Stimulated activated CD8-positive, alpha-beta memory T cell treated with anti-CD3 and anti-CD28 coated beads, Interleukin-4, amount 100 ng/mL, for 24 hours (primary cell): ENCODE measurements around the gene BATF.

ENCODE experiments used
- DNase-seq: peaks from one replicate; pipeline ENCODE4 v3.0.0-alpha.2; 2020; ENCODE audit warnings: low read depth

BATF gene

DNA sequence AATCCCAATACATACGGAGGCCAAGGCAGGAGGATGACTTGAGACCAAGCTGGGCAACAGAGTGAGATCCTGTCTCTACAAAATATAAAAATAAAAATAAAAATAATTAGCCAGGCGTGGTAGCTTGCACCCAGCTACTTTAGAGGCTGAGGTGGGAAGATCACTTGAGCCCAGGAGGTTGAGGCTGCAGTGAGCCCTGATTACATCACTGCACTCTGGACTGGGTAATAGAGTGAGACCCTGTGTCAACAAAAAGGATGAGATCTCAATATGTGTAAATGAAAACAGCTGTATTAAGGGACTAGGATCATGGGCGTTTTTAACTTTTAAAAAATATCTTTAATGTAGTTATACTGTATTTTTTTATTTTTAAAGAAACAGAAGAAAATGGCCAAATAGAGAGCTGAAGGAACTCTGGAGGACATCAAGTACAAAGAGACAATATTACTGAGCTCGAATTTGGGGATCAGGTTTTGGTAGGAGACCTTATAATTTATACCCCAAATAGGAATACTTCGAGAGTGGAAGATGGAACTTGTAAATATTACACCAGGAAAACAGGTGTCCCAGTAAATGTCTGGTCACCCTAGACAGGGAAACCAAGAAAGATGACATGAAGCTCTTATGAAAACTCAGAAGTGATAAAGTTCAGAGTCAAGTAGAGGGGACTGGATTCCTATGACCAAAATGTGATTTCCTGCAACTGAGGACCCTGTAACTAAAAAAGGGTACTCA is 13.1 kb downstream of the BATF start:
- DNase-seq, result no peak

DNA sequence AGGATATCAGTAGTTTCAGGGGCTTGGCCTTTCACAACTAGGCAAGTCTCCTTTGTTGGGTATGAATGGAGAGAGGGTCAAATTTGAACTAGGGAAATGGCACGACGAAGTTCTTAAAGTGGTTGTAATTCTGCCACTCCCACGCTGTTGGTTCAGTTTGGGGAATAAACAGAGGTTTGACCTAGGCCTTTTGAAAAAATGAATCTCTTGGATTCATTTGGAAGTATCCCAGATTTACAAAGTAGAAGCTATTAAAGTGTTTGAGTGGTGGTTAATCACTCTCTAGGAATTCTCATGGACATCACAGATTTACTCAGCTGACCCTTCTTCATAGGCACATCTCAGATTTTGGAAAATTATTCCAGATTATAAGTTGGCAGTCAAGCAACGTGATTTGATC is 14.8 kb downstream of the BATF start:
- no peak for DNase-seq

DNA sequence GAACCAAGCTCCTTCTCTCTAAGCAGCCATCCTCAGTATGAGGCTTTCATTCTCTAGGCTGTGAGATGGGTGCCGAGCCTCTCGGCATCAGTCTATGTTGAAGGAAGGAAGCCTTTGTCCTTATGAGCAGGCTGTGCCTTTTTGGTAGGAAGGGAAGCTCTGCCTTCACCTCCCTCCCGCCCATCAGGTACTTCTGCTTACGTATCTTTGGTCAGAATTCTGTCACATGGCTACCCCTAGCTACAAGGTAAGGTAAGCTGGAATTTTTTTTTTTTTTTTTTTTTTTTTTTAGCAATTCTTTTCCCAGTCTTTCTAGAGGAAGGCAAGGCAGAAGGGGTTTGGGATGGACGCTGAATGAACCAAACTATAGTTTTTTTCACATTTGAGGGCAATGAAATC is 16.9 kb downstream of the BATF start:
- no peak for DNase-seq

DNA sequence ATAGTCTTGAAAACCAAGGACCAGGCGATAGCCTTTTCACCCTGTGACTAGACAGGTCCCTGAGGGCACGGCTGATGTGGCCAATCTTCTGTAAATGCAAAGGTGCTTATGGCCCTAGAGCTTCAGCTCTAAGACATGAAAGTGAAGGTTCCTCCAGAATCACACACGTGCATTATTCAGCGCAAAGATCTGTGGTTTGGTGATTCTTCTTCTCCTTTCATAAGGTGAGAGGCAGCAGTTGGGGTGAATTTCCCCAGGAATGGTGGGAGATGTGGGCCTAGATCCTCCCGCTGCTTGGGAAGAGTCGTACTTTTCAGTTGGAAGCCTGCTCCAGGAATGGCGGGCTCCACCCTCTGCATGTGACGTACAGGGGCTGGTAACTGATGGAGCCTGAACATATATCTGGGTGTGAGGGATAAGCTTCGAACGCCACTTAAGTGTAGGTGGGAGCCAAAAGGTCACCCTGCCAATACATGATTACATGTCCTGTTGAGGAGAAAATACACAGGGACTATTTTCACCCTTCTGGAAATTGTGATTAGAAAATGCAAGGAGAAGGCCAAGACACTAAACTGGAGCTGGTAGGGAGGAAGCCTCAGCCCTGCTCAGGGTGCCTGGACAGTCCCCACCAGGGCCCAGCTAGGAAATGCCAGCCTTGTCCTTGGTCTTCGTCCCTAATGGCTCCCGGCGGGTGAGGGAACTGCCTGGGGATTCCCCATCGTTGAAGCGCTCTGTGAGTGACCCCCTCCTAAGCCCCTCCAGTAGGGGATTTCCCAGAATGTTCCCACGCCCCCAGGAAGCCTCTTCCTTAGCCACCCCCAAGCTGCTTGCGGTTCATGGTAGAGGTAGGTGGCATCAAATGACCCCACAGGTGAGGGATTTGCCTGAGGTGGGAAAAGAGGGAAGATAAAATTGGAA is 17.6 kb downstream of the BATF start:
- DNase-seq, result no peak

DNA sequence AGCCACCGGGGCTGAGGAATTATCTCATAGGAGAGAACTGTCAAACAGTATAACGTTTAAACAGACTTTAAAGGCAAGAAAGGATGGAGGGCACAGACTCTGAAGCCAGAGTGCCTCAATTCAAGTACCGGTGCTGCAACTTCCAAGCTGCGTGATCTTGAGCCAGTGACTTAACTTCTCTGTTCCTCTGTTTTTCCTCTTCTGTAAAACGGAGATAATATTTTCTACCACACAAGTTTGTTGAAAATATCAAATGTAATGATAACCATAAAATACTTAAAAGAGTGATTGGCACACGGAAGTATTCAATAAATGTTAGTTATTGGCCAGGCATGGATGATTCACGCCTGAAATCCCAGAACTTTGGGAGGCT is 18.2 kb downstream of the BATF start:
- DNase-seq, result no peak

DNA sequence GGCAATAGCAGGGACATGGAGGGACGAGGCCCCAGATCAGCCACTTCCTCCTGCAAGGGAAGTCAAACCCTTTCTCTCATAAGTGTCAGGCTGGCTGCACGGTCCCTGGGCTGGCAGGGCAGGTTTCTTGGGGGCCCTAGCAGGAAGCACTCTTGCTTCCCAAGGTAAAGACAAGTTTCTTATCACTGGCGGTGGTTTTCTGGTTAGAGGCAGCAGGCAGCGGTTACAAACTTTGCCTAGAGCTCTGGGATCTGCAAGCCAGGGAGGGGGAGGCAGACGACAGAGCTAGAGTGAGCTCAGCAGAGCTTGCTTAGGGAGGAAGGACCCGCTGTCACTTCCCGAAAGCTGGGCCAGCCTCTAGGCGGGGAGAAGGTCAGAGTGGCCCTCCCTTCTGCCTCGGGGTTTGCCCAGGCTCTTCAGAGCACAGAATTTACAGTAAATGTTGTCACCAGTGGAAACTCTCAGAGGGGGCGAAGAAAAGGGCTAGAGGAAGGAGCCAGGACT is 20.4 kb downstream of the BATF start:
- peak; percentile 58 for DNase-seq

DNA sequence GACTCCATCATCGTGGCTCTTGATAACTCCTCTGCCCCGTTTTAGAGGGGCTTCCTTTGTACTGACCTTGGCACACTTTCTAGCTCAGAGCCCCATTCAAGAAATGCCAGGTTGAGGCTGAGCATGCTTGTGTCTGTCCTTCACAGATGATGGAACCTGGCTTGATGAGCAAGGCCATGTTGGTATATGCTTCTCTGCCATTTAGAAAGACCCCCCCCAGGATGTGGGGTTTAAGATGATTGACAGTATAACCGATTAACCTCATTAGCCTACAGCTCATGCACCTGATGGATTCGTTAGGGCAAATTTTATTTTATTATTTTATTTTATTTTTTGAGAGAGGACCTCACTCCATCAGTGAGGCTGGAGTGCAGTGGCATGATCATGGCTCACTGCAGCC is 21.0 kb downstream of the BATF start:
- no peak for DNase-seq

DNA sequence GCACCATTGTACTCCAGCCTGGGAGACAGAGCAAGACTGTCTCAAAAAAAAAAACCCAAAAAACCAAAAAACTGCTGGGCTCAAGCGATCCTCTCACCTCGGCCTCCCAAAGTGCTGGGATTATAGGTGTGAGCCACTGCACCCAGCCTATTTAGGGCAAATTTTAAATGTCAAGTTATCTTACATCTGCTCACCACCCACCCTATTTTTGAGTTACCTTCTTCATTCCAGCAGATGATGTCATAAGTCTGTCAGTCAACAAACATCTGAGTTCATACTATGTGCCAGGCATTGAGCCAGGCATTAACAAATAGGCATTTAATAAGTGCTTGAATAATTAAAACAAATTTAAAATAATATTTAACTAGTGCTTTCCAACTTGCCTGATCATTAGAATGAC is 21.5 kb downstream of the BATF start:
- DNase-seq, result no peak

DNA sequence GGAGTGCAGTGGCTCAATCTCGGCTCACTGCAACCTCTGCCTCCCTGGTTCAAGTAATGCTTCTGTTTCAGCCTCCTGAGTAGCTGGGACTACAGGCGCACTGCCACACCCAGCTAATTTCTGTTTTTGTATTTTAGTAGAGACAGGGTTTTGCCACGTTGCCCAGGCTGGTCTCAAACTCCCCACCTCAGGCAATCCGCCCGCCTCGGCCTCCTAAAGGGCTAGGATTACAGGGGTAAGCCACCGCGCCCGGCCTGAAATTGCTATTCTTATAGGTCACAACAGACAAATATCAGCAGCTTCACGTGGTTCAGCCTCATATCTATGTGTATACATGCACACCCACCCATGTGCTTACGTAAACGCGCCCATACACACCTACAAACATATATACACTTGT is 23.6 kb downstream of the BATF start:
- DNase-seq, result no peak

DNA sequence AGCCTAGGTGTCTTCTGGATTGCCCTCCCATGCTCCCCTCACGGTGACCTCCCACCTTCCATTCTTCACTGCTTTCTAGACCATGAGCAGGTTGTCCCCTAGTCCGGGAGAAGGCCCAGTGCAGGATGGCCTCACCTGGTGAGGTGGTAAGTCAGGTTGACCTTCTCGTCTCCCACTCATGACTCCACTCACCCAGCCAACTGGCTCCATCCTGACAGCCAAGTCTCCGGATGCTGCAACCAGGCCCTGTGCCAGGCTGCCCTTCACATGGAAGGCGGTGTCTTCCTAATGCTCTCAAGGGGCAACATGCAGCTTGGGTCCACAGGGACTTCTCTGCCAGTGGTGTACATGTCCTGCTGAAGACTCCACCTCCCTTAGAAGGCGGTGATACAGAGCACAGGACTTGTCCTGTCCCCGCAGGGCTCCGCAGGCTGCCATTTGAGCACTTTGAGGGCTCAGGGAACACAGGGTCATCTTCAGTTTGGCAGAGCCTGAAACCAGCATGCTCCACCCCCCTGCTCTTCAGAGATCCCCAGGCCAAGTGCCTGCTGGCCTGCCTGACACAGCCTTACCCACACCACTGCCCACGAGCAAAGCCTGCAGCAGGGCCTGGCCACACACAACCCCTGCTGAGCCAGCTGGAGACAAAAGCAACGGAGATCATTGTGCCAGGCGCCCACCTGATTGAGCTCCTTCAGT is 25.4 kb downstream of the BATF start:
- no peak for DNase-seq

DNA sequence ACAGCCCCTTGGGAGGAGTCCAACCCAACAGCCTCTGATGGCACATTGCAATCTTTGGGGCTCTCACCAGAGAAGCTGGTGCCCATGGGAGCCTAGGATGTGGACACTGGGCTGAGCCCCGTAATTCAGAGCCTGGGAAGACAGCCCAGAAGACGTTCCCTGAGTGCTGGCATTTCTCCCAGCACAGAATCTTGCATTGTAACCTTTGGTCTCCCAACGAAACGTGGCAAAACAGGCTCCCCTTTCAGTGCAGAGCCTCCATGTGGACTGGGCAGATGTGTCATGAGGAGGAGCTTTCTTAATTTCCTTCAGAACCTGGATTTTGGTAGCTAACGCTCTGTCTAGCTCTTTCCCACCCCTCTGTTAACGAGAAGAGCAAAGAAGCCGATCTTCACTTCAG is 26.3 kb downstream of the BATF start:
- DNase-seq, result no peak

DNA sequence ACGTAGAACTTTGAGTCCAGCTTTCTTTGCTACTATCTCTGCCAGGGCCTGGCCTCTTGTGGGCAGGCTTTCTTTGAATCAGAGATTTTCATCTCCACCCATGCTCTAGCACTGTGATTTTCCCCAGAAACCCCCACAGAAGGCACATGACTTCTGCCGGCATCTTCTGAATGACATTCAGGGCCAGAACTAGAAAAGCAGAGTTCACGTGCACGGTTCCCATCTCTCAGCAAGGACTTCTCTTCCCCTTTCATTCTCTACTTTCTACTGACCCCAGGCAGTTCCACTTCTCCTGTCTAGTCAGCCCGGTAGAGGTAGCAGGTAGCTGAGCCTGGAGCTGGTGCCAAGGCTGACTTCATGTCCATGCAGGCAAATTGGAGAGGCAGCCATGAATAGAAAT is 26.9 kb downstream of the BATF start:
- DNase-seq, result no peak

DNA sequence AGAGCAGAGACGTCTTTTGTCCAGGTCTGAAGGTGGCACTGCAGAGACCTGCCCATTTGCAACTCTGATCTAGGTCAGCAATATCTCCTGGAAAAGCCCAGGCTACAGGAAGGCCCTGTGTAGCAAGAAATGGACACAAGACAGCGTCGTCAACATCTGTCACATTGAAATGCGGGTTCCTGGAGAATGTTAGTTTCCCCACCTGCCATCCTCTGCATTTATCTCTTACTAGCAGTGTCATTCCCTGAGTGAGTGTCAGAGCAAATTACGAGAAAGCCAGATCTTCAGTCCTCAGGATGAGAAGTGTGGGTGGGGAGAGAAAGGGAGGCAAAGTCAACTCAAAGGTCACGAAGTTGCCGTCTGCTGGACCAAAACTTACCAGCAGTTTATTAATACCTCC is 28.8 kb downstream of the BATF start:
- DNase-seq, result no peak

DNA sequence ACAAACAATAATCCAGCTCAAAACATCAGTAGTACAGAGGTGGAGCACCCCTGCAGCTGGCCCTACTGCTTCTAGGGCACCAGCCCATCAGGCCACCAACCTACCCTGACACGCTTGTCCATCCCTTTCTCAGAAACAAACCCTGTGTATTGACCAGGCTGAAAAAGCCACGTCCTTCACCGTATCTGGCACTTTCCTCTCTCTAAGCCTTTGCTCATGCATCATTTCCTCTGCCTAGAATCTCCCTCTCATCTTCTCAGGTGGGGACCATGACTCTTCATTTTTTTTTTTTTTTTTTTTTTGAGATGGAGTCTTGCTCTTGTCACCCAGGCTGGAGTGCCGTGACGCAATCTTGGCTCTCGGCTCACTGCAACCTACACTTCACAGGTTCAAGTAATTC is 30.9 kb downstream of the BATF start:
- DNase-seq, result no peak

DNA sequence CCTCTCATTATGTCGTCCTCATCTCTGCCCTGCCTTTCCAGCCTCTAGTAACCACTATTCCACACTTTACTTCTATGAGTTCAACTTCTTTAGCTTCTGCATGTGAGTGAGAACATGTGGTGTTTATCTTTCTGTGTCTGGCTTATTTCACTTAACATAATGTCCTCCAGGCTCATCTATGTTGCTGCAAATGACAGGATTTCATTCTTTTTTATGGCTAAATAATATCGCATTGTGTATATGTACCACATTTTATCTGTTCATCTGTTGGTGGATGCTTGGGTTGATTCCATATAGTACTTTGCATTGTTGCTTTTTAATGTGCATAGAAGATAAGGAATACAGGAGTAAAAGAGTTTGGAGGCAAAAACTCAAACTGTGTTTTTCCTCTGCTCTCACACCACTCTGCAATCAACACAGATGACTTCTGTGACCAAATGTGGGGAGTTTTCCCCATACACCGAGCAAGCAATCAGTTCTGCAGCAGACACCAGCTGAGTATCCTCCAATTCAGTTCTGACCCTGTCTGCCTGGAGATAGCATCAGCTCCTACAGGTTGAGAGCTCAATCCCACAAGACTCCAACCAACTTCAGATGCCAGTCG is 31.6 kb downstream of the BATF start:
- no peak for DNase-seq

DNA sequence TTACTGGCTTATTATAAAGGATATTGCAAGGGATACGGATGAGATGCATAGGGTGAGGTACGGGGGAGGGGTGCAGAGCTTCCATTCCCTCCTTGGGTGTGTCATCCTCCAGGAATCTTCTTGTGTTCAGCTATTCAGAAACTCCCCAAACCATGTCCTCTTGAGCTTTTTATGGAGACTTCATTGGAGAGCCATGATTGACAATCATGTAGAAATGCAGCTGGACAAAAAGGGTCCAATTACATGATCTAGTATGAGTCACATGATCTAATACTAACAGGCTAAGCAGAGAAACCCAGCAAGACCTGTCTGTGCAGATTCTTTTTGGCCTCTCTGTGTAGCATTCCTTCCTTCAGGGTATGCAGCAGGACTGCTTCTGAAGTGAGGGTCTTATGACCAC is 32.2 kb downstream of the BATF start:
- DNase-seq, result no peak

DNA sequence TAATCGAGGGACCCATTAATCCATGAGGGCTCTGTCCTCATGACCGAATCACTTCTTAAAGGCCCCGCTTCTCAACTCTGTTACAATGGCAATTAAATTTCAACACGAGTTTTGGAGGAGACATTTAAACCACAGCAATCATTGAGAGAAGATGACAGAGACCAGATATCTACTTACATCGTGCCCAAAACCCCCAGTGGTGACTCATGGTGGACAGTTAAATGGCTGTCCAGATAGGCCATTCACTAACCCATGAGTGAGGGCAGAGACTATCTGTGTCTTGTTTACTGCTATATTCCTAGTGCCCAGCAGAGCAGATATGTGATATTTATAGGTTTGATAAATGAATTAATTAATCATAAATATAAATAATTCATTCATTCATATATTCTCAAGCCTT is 36.2 kb downstream of the BATF start:
- DNase-seq, result no peak

DNA sequence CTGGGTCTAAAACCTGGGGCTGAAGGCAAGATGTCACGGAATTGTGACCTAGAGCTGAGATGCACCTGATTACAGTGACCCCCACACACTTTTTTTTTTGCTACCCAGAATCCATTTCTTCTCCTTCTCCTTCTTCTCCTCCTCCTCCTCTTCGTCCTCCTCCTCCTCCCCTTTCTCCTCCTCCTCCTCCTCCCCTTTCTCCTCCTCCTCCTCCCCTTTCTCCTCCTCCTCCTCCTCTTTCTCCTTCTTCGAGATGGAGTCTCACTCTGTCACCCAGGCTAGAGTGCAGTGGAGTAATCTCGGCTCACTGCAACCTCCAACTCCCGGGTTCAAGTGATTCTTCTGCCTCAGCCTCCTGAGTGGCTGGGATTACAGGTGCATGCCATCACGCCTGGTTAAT is 36.8 kb downstream of the BATF start:
- DNase-seq, result no peak

DNA sequence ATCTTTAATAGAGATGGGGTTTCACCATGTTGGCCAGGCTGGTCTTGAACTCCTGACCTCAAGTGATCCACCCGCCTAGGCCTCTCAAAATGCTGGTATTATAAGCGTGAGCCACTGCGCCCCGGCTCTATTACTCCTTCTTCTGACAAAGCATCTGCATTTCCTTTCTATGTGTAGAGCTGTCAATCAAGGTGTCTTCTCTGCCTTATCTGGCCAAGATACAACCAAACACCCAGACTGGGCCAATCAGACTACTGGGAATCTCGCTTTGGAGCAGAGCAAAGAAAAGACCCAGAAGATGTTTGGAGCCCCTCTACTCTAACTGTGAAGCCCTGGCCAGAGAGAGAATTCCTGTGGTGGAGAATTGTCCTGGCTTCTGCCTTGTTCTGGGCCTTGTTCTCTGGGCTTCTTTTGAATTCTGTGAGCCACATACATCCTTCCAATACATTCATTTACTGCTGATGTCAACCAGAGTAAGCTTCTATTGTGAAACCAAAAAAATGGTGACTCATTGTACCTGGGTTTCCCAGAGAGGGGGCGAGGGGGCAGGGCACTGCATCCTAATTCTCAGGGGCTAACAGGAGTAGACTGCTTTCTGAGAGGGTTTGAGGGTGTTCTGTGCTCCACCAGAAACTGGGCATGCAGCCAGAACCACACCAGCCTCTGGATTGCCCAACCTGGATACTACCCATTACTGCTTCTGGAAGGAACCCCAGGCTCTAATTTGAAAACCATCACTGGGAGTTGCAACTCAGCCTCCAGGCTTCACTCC is 37.4 kb downstream of the BATF start:
- DNase-seq, result peak; percentile 54

DNA sequence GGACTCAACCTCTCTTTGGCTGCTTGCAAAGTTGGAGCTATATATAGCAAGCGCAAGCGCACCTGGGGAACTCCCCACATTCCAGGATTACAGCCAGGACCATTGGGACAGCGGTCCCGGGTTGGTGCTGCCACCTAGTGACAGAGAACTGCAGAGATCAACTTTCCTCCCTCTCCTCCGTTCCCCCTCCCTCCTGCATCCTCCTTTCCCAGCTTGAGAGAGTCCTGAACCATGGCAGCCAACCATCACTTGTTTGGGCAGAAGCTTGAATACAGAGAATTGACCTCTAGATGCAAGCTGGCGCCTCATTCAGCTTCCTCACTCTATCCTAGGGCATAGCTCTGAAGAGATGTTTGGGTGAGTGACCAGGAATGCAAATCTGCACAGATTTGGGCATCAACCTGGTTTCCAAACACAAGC is 38.8 kb downstream of the BATF start:
- no peak for DNase-seq

DNA sequence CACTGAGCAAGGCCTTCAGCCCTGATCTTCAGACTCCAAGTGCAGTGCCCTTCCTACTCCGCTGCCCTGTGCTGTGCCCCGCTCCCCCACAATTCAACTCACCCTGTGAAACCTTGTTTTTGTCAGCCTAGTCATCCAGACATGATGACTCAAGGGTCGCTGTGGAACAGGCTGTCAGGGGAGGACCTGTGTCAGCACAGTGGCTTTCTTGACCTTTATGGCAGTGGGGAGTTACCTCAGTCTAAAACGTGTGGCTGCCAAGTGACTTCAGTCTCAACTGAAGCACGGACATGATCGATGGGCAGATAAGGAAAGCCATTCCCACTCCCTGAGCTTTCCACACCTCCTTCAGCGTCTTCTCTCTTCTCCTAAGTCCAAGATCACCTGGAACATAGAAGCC is 39.8 kb downstream of the BATF start:
- DNase-seq, result peak; percentile 49

DNA sequence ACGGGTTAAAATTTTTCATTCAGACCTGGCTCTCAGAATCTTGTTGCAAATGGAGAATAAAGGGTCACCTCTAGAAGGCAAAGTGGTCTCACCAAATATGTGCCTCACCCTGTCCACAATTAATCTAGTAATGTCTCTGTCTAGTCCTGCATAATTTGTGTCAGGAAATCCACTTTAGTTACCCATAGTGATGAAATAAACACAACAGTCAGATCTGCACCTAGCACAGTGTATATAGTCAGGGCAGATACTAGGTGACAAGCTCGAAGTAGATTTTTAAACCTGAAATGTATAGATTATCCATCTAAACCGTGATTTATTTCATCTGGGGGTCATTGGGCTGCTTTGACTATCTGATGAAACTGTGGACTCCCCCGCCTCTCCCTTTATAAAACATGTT is 40.2 kb downstream of the BATF start:
- DNase-seq, result no peak
